Measurements from ENCODE around the gene ABCC8.

The ABCC8 gene

GRCh38 chr11:17469998-17470397, 6.6 kb downstream of the ABCC8 start:
- DNase-seq: no peak

GRCh38 chr11:17468122-17468521, 8.5 kb downstream of the ABCC8 start:
- no peak for DNase-seq

GRCh38 chr11:17463546-17464174, 13.0 kb downstream of the ABCC8 start:
- no peak for DNase-seq

DNA sequence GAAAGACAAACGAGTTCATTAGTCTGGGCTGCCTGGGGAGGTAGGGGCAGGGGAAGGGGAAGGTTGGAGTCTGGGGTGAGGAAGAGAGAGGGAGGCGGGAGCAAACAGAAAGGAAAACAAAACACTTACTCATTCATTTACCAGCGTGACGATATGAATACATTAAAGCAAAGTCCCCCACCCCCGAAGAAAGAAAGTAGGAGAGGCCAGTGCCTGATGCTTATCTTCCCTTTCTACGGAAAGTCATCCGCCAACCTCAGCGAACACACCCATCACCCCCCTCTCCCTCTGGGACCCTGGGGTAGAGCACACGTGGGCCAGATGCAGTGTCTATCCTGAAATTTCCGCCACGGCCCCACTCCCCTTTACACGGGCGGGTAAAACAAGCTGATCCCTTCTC, 13.7 kb downstream of the ABCC8 start:
- no peak for DNase-seq

- no peak for DNase-seq
These were observed 16.2 kb downstream of the ABCC8 start for GRCh38 chr11:17460406-17460805.

DNA sequence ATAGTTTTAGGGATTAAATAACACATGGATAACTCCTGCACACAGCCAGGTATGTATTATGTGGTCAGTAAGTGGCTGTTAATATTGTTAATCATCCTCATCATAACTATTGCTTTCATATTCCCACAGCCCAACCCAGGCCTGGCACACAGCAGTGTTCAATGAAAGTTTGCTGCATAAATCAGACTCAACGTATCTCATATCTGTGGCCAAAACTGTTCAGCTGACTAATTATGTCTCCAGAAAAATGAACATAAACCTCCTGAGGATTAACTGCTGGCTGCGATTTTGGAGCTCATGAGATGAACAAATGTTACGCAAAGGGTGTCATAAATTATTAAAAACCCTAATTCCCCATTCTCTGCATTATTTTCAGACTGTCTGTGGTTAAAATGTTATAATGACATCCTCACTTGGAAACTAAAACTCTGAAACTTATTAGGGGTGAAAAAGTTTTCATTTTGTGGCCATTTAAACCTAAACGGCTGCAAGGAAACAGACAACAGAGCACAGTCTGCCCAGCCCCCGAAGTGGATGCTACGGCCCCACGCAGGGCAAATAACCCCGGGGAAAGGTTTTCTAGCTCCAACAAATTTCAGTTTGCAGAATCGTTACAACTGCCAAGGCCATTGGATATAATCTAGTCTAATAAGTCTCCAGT, 17.3 kb downstream of the ABCC8 start:
- no peak for DNase-seq

DNA sequence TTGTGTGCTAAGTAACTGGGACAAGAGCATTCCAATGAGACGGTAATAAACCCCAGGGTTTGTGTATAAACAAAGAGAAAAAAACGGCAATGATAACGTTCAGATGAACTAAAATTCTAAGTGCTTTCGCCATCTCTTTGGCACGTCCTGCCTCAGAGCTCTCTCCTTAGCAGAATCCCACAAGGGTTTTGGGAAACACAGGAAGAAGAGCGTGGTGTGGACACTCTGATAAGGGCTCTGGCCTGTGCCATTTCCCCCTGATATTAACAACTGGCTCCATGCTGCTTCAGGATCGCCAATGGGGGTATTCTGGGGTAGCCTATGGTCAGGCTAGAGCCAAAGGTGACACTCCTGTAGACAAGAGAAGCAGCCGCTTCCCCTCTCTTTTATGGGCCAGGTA, 18.4 kb downstream of the ABCC8 start:
- no peak for DNase-seq

GRCh38 chr11:17457396-17458173, 19.1 kb downstream of the ABCC8 start:
- no peak for DNase-seq

- DNase-seq: no peak
These were observed 24.0 kb downstream of the ABCC8 start for GRCh38 chr11:17452668-17453067.

DNA sequence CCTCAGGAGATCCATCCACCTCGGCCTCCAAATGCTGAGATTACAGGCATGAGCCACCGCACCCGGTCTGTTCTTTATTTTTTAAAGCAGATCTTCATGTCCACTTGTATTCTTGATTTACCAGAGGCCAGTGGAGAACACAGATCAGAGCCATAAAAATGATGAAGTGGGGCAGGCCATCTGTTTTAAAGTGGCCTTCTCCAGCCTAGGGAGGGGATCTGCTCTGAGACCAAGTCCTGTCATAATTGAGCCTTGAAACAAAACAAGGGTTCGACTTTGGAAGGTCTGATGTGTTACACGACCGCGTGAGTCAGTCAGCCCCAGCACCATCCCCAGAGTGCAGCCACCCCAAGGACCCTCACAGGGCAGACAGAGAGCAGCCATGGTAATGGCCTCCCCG, 27.5 kb downstream of the ABCC8 start:
- DNase-seq: no peak

DNA sequence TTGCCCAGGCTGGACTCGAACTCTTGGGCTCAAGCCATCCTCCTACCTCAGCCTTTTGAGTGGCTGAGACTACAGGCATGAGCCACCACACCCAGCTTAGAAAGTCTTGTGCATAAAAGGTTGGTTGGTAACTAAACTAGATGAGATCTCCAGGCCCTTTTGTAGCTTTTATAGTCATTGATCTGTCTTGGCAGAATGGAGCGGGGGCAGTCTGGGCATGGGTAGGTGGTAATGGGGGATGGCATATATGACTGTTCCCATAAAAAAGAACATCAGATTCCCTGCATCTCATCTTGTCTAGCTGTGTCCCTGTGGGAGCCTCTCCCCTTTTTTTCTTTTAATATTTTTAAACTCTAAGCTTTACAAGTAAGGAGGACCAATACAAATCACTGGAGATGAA, 30.2 kb downstream of the ABCC8 start:
- no peak for DNase-seq

DNA sequence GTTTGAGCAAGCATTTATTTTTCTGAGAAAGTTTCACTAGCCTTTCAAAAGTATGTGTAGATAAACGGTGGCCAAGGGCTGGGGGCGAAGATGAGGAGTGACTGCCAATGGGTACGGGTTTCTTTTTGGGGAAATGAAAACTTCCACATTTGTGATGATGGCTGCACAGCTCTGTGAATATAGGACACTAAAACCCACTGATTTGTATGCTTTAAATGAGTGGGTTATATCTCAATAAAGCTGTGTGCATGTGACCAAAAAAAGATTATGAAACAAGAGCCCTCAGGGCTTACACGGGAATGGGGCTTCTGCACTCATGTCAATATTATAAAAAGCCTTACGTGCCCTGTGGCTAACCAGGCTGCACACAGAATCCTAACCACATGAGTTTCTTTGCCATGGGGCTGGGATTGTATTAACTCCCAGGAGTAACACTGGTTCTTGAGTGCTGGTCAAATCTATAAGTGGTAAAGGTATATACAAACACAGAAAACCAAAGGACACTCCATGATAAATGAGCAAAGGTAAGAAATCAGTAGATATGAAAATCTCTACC, 31.3 kb downstream of the ABCC8 start:
- no peak for DNase-seq

DNA sequence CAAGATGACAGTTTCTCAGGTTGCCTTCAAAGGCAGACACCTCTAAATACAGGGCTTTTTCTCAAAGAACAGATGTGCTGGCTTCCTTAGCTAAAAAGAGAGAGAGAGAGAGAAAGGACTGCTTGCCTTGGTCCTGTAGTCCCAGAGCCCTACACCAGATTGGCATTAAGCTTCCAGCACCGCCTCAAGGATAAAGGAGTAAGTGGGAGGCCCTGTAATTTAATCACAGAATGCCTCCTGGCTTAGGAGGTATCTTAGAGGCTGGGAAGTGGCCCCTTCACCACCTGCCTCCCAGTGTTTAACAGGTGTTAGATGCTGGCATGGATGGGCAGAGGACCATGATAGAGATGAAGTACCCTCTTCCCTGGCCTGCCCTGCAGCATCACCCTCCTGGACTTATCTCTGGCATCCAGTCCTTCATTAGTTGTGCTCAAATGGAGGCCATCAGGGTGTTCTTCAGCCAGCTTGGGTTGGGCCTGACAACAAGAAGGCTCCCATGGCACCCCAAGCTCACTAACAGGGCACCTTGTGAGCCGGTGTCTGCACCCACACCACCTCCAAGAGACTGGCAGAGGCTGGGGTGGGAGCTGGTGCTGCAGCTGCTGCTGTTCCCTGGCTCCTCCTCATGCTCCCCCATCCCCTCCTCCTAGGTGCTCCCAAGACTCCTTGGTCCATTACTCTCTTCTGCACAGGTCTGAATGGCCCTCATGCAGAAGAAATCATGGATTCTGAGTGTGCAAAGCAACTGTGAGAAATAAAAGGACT, 32.5 kb downstream of the ABCC8 start:
- no peak for DNase-seq

GRCh38 chr11:17443423-17443822, 33.2 kb downstream of the ABCC8 start:
- no peak for DNase-seq

GRCh38 chr11:17443000-17443399, 33.6 kb downstream of the ABCC8 start:
- no peak for DNase-seq

DNA sequence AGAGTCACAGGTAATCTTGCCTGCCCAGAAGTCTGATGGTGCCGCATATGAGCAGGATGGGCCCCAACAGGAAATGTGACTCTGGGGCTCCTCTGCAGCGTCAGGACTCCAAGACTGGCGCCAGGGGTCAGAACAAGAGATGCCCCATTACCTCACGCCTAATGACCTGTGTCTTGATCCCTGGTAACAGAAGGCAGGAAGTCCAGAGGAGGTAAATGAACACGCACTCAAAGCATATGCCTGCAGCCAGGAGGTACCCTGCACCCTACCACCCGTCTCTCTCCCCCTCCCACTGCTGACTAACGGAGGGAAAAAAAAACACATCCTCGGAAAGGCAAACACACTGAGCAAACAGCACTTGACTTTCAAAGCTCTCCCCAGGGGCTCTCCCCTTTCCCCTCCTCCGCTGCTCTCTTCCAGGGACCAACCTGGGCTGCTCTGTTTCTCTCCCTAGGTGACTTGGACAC, 37.3 kb downstream of the ABCC8 start:
- no peak for DNase-seq

- no peak for DNase-seq
These were observed 39.3 kb downstream of the ABCC8 start for GRCh38 chr11:17437366-17437765.

DNA sequence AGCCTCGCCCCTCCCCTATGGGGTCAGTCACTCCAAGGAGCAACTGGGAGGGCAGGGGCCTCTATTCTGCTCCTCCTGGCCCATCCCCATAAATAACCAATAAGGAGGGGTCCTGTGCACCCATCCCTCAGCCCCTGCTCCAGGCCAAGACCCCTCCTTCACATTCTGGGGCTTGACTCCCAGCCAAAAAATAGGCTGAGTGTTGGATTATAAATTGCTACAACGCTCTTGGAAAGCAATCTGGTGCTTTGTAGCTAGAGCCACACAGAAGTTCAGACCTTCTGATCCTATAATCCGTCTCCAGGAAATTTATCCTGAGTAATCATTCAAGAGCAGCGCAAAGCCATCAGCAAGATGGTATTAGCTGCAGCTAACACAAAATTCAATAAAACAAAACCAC, 42.5 kb downstream of the ABCC8 start:
- no peak for DNase-seq

DNA sequence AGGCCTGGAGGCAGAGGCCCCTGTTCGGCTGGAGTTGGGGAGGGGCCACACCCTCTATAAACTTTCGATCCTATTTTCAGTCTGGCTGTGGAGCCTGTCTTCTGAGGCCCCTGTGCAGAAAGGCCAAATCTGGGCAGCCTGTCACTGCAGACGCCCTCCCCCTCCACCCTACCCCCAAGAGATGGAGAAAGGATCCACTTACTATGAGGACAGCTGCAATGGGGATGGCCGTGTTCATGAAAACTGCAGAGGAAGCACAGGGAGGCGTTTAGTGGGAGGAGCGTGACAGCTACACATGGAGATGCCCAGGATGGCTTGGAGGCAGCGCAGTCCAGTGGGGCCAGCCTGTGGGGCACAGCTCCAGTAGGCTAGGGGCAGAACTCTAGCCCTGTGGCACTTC, 44.6 kb downstream of the ABCC8 start:
- no peak for DNase-seq

- no peak for DNase-seq
These were observed 45.5 kb downstream of the ABCC8 start for GRCh38 chr11:17431139-17431538.

- no peak for DNase-seq
These were observed 46.0 kb downstream of the ABCC8 start for GRCh38 chr11:17430616-17431015.

DNA sequence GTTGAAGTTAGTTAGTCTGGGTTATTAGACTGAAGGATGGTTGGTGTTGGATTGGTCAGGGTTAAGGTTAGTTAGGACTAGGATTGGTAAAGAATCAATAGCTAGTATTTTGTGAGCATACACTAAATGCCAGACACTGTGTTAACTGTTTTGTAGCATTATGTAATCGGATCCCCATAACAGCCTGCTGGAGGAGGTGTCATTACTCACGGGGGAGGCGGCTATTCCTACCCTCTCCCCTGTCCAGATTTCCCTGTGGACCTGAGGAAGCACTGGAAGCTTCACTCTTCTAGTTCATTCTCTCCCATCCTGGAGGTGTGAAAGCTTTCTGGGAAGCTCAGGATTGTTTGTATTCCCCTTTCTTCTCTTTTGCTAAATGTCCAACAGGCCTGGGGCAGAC, 47.7 kb downstream of the ABCC8 start:
- no peak for DNase-seq

GRCh38 chr11:17428261-17428660, 48.4 kb downstream of the ABCC8 start:
- no peak for DNase-seq

Measured in effector CD8-positive, alpha-beta T cell (primary cell).